ENCODE measurements around the gene CPEB4. TPM values are rescaled to one million over a fixed set of nuclear protein-coding genes. Genes with fewer than 3 reads are reported as not detected.

The CPEB4 gene
- total RNA-seq, 2 experiments from 2014 or later: 11.4 to 11.9 TPM

GRCh38 chr5:173893192-173893561, 5.0 kb downstream of the CPEB4 start:
- CTCF ChIA-PET: interaction anchor here (0.7 kb wide), 1 partner anchor 301 kb away, joined by 3 read pairs; no protein-coding TSS in a partner anchor
- H3K27me3 Mint-ChIP-seq: no peaks in the 10 kb centered on the region
- H3K4me3 Mint-ChIP-seq: no peak overlapping the region
- H3K27ac Mint-ChIP-seq: no peak overlapping the region
- intact Hi-C loops (cut with micrococcal nuclease): no loop called here
- H3K36me3 Mint-ChIP-seq: peaks cover 3% of the 10 kb centered on the region
- no peak for DNase-seq
- no peaks in the 10 kb centered on the region for H3K9me3 Mint-ChIP-seq
- POLR2A ChIA-PET: no interaction called here
- peaks cover 51% of the 10 kb centered on the region for H3K4me1 Mint-ChIP-seq (ENCODE audit: low read depth)

GRCh38 chr5:173895401-173896165, 7.4 kb downstream of the CPEB4 start:
- Mint-ChIP-seq H3K27ac (no peak overlapping the region), H3K36me3 (peaks cover 2% of the 10 kb centered on the region), H3K9me3 (no peaks in the 10 kb centered on the region), H3K4me1 (ENCODE audit: low read depth) (peaks cover 35% of the 10 kb centered on the region), H3K4me3 (no peak overlapping the region), H3K27me3 (no peaks in the 10 kb centered on the region)
- intact Hi-C loops (cut with micrococcal nuclease): no loop called here
- no peak for DNase-seq
- ChIA-PET POLR2A (no interaction called here), CTCF (interaction anchor here (1.4 to 1.6 kb wide), 2 partner anchors 11 to 266 kb away, joined by 3 to 5 read pairs; no protein-coding TSS in a partner anchor)

DNA sequence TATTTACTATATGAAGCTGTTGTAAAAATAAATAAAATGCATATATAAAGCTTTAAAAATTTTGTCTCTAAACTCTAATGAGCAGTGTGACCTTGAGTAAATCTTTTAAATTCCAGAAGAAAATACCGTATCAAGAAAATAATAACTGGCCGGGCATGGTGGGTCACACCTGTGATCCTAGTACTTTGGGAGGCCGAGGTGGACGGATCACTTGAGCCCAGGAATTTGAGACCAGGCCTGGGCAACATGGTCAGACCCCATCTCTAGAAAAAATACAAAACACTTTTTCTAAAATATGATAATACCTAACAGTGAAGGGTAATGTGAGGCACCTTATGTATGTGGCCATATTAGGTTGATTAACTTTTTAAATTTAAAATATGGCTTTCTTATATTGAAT, 8.5 kb downstream of the CPEB4 start:
- ChIA-PET POLR2A (no interaction called here), CTCF (interaction anchor here (1.4 to 1.6 kb wide), 4 partner anchors 12 to 281 kb away, joined by 3 to 5 read pairs (median 4); no protein-coding TSS in a partner anchor)
- intact Hi-C loops (cut with micrococcal nuclease): no loop called here
- no peak overlapping the region for H3K27ac Mint-ChIP-seq
- no peaks in the 10 kb centered on the region for H3K27me3 Mint-ChIP-seq
- no peak for DNase-seq
- peaks cover 29% of the 10 kb centered on the region for H3K4me1 Mint-ChIP-seq (ENCODE audit: low read depth)
- no peaks in the 10 kb centered on the region for H3K36me3 Mint-ChIP-seq
- no peak overlapping the region for H3K4me3 Mint-ChIP-seq
- no peaks in the 10 kb centered on the region for H3K9me3 Mint-ChIP-seq

- POLR2A ChIA-PET: no interaction called here
These were observed 13.6 kb downstream of the CPEB4 start for GRCh38 chr5:173901705-173902104.

DNA sequence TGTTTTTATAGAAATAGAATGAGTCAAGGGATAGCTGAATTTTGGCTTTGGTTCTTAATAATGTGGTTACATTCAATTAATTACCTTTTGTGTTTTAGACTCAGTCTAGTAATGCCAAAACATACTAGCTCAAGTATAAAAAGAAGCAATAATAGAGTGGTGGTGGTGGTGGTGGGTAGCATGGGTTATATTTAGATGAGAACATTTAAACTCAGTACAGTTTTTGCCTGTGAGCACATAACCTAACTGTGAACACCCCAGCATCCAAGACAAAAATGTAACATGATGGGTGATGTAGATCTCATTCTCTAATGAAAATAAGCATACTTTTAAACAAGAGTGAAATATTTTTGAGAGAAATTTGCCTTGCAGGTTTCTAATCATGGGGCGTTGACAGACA, 14.2 kb downstream of the CPEB4 start:
- ChIA-PET POLR2A (interaction anchor here (1.4 kb wide), 1 partner anchor 15 kb away, joined by 3 read pairs; no protein-coding TSS in a partner anchor), CTCF (interaction anchor here (1.0 to 1.5 kb wide), 2 partner anchors 23 to 286 kb away, joined by 3 read pairs; no protein-coding TSS in a partner anchor)
- intact Hi-C loops (cut with micrococcal nuclease): no loop called here
- Mint-ChIP-seq H3K9me3 (no peaks in the 10 kb centered on the region), H3K4me1 (ENCODE audit: low read depth) (peaks cover 19% of the 10 kb centered on the region), H3K27me3 (no peaks in the 10 kb centered on the region), H3K36me3 (no peaks in the 10 kb centered on the region), H3K4me3 (no peak overlapping the region), H3K27ac (no peak overlapping the region)
- no peak for DNase-seq

More at GRCh38 chr5:173901705-173902104, 13.6 kb downstream of the CPEB4 start:
- no peaks in the 10 kb centered on the region for H3K27me3 Mint-ChIP-seq
- intact Hi-C loops (cut with micrococcal nuclease): no loop called here
- CTCF ChIA-PET: interaction anchor here (1.1 kb wide), 1 partner anchor 24 kb away, joined by 3 read pairs; no protein-coding TSS in a partner anchor
- H3K4me3 Mint-ChIP-seq: no peak overlapping the region
- H3K4me1 Mint-ChIP-seq (ENCODE audit: low read depth): peaks cover 19% of the 10 kb centered on the region
- no peaks in the 10 kb centered on the region for H3K36me3 Mint-ChIP-seq
- H3K27ac Mint-ChIP-seq: no peak overlapping the region
- no peaks in the 10 kb centered on the region for H3K9me3 Mint-ChIP-seq
- DNase-seq: no peak

GRCh38 chr5:173902743-173903142, 14.6 kb downstream of the CPEB4 start:
- Mint-ChIP-seq H3K4me3 (no peak overlapping the region), H3K4me1 (ENCODE audit: low read depth) (peaks cover 22% of the 10 kb centered on the region), H3K9me3 (no peaks in the 10 kb centered on the region), H3K36me3 (no peaks in the 10 kb centered on the region), H3K27ac (no peak overlapping the region), H3K27me3 (no peaks in the 10 kb centered on the region)
- CTCF ChIA-PET: interaction anchor here (1.0 to 1.5 kb wide), 2 partner anchors 23 to 287 kb away, joined by 3 read pairs; no protein-coding TSS in a partner anchor
- POLR2A ChIA-PET: interaction anchor here (1.4 kb wide), 1 partner anchor 15 kb away, joined by 3 read pairs; no protein-coding TSS in a partner anchor
- intact Hi-C loops (cut with micrococcal nuclease): no loop called here
- DNase-seq: no peak

- Mint-ChIP-seq H3K27me3 (no peaks in the 10 kb centered on the region), H3K9me3 (no peaks in the 10 kb centered on the region), H3K4me3 (no peak overlapping the region), H3K27ac (no peak overlapping the region), H3K4me1 (ENCODE audit: low read depth) (peaks cover 25% of the 10 kb centered on the region), H3K36me3 (no peaks in the 10 kb centered on the region)
- no peak for DNase-seq
- POLR2A ChIA-PET: interaction anchor here (1.4 kb wide), 1 partner anchor 14 kb away, joined by 3 read pairs; no protein-coding TSS in a partner anchor
- CTCF ChIA-PET: interaction anchor here (1.0 to 2.2 kb wide), 3 partner anchors 22 to 288 kb away, joined by 3 to 10 read pairs (median 3); no protein-coding TSS in a partner anchor
- intact Hi-C loops (cut with micrococcal nuclease): no loop called here
These were observed 15.4 kb downstream of the CPEB4 start for GRCh38 chr5:173903396-173904140.

GRCh38 chr5:173904151-173904550, 16.0 kb downstream of the CPEB4 start:
- Mint-ChIP-seq H3K36me3 (no peaks in the 10 kb centered on the region), H3K9me3 (no peaks in the 10 kb centered on the region), H3K27me3 (no peaks in the 10 kb centered on the region), H3K27ac (no peak overlapping the region), H3K4me3 (no peak overlapping the region), H3K4me1 (ENCODE audit: low read depth) (peaks cover 25% of the 10 kb centered on the region)
- no peak for DNase-seq
- POLR2A ChIA-PET: no interaction called here
- intact Hi-C loops (cut with micrococcal nuclease): no loop called here
- CTCF ChIA-PET: interaction anchor here (2.2 kb wide), 1 partner anchor 21 kb away, joined by 10 read pairs; no protein-coding TSS in a partner anchor

DNA sequence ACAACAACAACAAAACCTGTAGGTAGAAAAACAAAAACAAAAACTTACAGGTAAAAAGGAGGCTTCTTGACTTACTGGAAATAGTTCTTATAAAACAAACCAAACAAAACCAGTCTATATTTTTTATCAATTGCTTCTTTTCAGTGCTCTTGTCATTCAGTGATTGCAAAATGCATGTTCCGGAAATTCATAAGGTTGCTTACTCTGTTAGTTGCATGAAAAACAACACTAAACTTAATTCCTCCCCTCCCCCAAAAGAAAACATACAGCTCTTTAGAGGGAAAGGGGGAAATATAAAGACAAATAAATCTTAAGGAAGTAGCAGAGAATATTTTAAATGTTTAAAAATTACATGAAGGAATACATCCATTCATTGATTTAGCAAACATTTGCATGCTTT, 19.1 kb downstream of the CPEB4 start:
- Mint-ChIP-seq H3K4me3 (no peak overlapping the region), H3K4me1 (ENCODE audit: low read depth) (peaks cover 21% of the 10 kb centered on the region), H3K36me3 (peaks cover 3% of the 10 kb centered on the region), H3K27ac (no peak overlapping the region), H3K27me3 (no peaks in the 10 kb centered on the region), H3K9me3 (no peaks in the 10 kb centered on the region)
- no peak for DNase-seq
- ChIA-PET CTCF (interaction anchor here (1.4 to 1.9 kb wide), 2 partner anchors 18 to 292 kb away, joined by 4 to 5 read pairs; no protein-coding TSS in a partner anchor), POLR2A (interaction anchor here (1.5 kb wide), 1 partner anchor 11 kb away, joined by 5 read pairs; no protein-coding TSS in a partner anchor)
- intact Hi-C loops (cut with micrococcal nuclease): no loop called here

DNA sequence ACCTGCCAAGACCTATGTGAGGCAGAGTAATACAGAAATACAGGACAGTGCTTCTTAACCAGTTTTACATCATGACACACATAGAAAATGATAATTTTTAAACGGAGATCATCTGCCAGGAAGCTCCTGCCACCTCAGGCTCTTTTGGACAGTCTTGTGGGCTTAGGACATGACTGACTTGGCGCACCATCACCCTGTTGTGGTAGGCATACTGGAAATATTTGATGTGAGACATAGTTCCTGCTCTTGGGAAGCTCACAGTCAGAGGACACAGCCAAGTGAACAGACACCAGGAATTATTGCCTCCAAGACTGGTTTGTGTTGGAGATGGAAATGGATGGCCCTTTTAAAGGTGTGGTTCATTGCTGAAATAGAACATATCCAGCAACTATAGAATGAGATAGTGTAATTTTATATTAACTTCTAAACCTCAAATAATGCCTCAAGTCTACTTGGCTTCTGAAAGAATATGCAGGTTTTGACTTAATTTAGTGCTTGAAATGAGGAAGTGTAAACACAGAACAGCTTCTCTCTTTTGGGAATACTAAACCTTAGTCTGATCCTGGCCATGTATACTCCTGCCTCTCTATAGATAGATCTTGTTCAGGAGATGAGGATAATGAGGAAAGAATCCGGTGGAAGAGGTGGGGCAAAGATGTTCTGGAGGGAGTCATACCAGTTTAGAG, 19.7 kb downstream of the CPEB4 start:
- H3K36me3 Mint-ChIP-seq: peaks cover 4% of the 10 kb centered on the region
- no peak for DNase-seq
- intact Hi-C loops (cut with micrococcal nuclease): no loop called here
- H3K4me1 Mint-ChIP-seq (ENCODE audit: low read depth): peaks cover 15% of the 10 kb centered on the region
- no peaks in the 10 kb centered on the region for H3K9me3 Mint-ChIP-seq
- no peak overlapping the region for H3K27ac Mint-ChIP-seq
- no peak overlapping the region for H3K4me3 Mint-ChIP-seq
- ChIA-PET POLR2A (interaction anchor here (1.5 kb wide), 1 partner anchor 10 kb away, joined by 5 read pairs; no protein-coding TSS in a partner anchor), CTCF (interaction anchor here (0.9 to 1.9 kb wide), 3 partner anchors 10 to 292 kb away, joined by 4 to 5 read pairs (median 4); no protein-coding TSS in a partner anchor)
- H3K27me3 Mint-ChIP-seq: no peaks in the 10 kb centered on the region

DNA sequence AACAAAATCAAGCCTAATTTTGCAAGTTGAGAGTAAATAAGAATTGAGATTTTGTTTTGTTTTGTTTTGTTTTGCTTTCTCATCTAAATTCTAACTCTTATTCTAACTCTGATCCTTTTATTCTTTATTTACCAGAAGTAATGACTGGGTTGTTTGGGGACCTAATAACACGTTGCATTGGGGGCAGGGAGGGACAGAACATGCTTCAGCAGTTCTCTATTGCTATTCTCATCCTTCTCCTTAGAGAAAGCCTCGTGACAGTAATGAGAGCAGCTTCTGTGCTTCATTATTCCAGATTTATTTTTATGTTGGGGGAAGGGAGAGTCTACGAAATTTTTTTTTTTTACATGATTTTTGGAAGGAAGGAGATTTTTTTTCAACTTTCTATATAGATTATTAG, 21.1 kb downstream of the CPEB4 start:
- no peak overlapping the region for H3K4me3 Mint-ChIP-seq
- intact Hi-C loops (cut with micrococcal nuclease): no loop called here
- DNase-seq: no peak
- no peaks in the 10 kb centered on the region for H3K9me3 Mint-ChIP-seq
- ChIA-PET POLR2A (interaction anchor here (0.6 kb wide), 1 partner anchor 9 kb away, joined by 3 read pairs; no protein-coding TSS in a partner anchor), CTCF (interaction anchor here (0.9 kb wide), 1 partner anchor 8 kb away, joined by 4 read pairs; no protein-coding TSS in a partner anchor)
- H3K27me3 Mint-ChIP-seq: no peaks in the 10 kb centered on the region
- H3K4me1 Mint-ChIP-seq (ENCODE audit: low read depth): peaks cover 6% of the 10 kb centered on the region
- no peak overlapping the region for H3K27ac Mint-ChIP-seq
- peaks cover 5% of the 10 kb centered on the region for H3K36me3 Mint-ChIP-seq
